ENCODE measurements around the gene KHSRP. TPM values are rescaled to one million over a fixed set of nuclear protein-coding genes. Genes with fewer than 3 reads are reported as not detected.

The KHSRP gene, protein sequence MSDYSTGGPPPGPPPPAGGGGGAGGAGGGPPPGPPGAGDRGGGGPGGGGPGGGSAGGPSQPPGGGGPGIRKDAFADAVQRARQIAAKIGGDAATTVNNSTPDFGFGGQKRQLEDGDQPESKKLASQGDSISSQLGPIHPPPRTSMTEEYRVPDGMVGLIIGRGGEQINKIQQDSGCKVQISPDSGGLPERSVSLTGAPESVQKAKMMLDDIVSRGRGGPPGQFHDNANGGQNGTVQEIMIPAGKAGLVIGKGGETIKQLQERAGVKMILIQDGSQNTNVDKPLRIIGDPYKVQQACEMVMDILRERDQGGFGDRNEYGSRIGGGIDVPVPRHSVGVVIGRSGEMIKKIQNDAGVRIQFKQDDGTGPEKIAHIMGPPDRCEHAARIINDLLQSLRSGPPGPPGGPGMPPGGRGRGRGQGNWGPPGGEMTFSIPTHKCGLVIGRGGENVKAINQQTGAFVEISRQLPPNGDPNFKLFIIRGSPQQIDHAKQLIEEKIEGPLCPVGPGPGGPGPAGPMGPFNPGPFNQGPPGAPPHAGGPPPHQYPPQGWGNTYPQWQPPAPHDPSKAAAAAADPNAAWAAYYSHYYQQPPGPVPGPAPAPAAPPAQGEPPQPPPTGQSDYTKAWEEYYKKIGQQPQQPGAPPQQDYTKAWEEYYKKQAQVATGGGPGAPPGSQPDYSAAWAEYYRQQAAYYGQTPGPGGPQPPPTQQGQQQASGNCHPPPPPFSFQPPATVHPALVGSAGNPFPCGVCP
- 30.4 and 86.5 TPM in 2 replicates for total RNA-seq (ENCODE audit: low replicate concordance)

GRCh38 chr19:6424195-6424938, at the start of gene KHSRP:
Gene KHSRP (minus strand): TSS chr19:6424811. CDS start chr19:6424701, 110 bp downstream.
- no peak for TF ChIP-seq CTCF (IDR thresholded peaks at IDR 0.05; ENCODE audit: insufficient read depth, low read length)
- no peak for DNase-seq (ENCODE audit: low read depth)

GRCh38 chr19:6473647-6474046, 49.0 kb upstream of the KHSRP start:
- no peak for DNase-seq (ENCODE audit: low read depth)
- TF ChIP-seq CTCF (IDR thresholded peaks at IDR 0.05; ENCODE audit: insufficient read depth, low read length), result no peak
- H3K4me3 ChIP-seq (ENCODE audit: low read depth, low read length), result no peak overlapping the region

More at GRCh38 chr19:6424195-6424938, at the start of gene KHSRP:
- peak within 1 kb of the TSS; percentile 96 for H3K4me3 ChIP-seq (ENCODE audit: low read depth, low read length)

DNA sequence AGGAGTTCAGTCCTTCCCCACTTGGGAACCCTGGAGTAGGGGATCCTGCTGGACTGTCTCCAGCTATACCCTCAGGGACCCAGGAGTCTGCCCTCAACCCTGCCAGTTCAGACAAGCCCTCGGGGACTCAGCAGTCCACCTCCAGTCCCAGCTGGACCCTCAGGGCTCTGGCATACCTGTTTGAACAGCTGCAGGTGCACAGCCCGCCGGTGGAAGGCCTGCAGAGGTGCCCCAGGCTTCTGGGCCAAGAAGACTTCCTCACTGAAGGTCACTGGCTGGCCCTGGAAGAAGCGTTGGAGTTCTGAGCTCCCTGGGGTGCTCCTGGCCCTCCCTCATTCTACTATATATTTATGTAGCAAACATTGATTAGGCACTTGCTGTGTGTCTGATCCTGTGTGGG, 48.1 kb upstream of the KHSRP start:
- no peak for TF ChIP-seq CTCF (IDR thresholded peaks at IDR 0.05; ENCODE audit: insufficient read depth, low read length)
- DNase-seq (ENCODE audit: low read depth), result no peak

GRCh38 chr19:6471076-6471475, 46.5 kb upstream of the KHSRP start:
- no peak for DNase-seq (ENCODE audit: low read depth)
- no peak for TF ChIP-seq CTCF (IDR thresholded peaks at IDR 0.05; ENCODE audit: insufficient read depth, low read length)
- H3K4me3 ChIP-seq (ENCODE audit: low read depth, low read length), result no peak overlapping the region

More for the DNA sequence above, 48.1 kb upstream of the KHSRP start:
- no peak overlapping the region for H3K4me3 ChIP-seq (ENCODE audit: low read depth, low read length)

- no peak for DNase-seq (ENCODE audit: low read depth)
- TF ChIP-seq CTCF (IDR thresholded peaks at IDR 0.05; ENCODE audit: insufficient read depth, low read length), result no peak
- no peak overlapping the region for H3K4me3 ChIP-seq (ENCODE audit: low read depth, low read length)
Observed at GRCh38 chr19:6470173-6470572, 45.6 kb upstream of the KHSRP start.

GRCh38 chr19:6467384-6467783, 42.8 kb upstream of the KHSRP start:
- no peak overlapping the region for H3K4me3 ChIP-seq (ENCODE audit: low read depth, low read length)
- TF ChIP-seq CTCF (IDR thresholded peaks at IDR 0.05; ENCODE audit: insufficient read depth, low read length), result no peak
- DNase-seq (ENCODE audit: low read depth), result no peak

Data from fibroblast of the aortic adventitia (primary cell).